Jurkat, Clone E6-1 (cell line): ENCODE measurements around the gene NOL12. TPM values are rescaled to one million over a fixed set of nuclear protein-coding genes. Genes with fewer than 3 reads are reported as not detected.
"Not testable (repeated sequence)": the region's sequence is repeated elsewhere in the genome, so short reads cannot be mapped to it uniquely, and the experiment has no call there.

Experiments used
- DNase-seq: peaks from one replicate; pipeline ENCODE4 v3.0.0-alpha.2; 2011; ENCODE audit warnings: low read depth, low spot score
- H3K4me3 ChIP-seq: 2 replicates; pipeline ENCODE4 v1.5.1; 2011; ENCODE audit warnings: mild to moderate bottlenecking, low read length, control low read depth, moderate library complexity
- polyA plus RNA-seq: library from polyadenylated mRNA; unstranded; fragments of >200 nt; gene quantifications from one replicate; pipeline ENCODE4 v1.2.1, GENCODE V29; 2012; ENCODE audit warnings: missing spikeins; ENCODE audit not compliant: insufficient read length, insufficient read depth

The NOL12 gene, protein sequence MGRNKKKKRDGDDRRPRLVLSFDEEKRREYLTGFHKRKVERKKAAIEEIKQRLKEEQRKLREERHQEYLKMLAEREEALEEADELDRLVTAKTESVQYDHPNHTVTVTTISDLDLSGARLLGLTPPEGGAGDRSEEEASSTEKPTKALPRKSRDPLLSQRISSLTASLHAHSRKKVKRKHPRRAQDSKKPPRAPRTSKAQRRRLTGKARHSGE
- 53.5 TPM for polyA plus RNA-seq

GRCh38 chr22:37686002-37686982 is at the start of gene NOL12:
TSS of gene NOL12 (plus strand) at chr22:37686343. CDS start at chr22:37686393, 50 bp downstream.
- peak; percentile 86 for DNase-seq
- H3K4me3 ChIP-seq, result peak within 1 kb of the TSS; percentile 72

- no peak overlapping the region for H3K4me3 ChIP-seq
- DNase-seq, result no peak
Observed at GRCh38 chr22:37636949-37637273, 49.2 kb upstream of the NOL12 start.

- no peak for DNase-seq
- H3K4me3 ChIP-seq, result no peak overlapping the region
Observed at GRCh38 chr22:37638391-37639069, 47.6 kb upstream of the NOL12 start.

DNA sequence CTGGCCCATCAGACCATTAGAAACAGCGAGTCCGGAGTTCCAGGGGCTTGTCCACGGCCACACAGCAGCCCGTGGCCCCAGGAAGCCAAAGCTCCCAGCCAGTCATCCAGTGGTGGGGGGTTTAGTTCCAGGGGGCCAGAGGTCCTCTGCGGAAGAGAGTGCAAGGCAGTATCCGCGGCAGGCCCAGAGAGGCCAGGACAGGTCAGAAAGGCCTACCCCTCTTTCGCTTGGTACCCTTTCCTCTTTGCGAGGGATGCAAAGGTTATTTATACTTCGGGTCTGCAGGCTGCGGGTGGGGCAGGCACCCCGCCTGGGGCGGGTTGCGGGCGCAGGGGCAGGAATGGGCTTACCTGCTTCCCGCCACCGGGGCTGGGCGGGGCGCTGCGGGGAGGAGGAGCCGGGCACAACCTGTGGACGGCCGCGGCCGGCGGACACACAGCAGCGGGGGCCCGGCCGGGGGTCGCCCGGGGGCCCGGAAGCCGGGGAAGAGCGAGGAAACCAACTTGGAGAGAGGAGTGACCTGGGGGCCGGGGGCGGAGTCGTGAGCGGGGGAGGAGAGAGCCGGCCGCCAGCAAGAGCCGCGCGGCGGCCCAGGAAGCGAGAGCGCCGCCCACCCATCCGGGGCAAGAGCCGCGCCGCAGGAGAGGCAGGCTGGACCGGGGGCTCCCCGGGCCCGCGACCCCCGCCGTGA is 46.9 kb upstream of the NOL12 start, which contains the start of gene SH3BP1:
Gene SH3BP1 (plus strand): TSS at position 600 of the 691 bp plus-strand sequence. CDS start 119 bp downstream, outside the sequence.
- no peak for DNase-seq
- H3K4me3 ChIP-seq, result peak within 1 kb of the TSS; percentile 59

DNA sequence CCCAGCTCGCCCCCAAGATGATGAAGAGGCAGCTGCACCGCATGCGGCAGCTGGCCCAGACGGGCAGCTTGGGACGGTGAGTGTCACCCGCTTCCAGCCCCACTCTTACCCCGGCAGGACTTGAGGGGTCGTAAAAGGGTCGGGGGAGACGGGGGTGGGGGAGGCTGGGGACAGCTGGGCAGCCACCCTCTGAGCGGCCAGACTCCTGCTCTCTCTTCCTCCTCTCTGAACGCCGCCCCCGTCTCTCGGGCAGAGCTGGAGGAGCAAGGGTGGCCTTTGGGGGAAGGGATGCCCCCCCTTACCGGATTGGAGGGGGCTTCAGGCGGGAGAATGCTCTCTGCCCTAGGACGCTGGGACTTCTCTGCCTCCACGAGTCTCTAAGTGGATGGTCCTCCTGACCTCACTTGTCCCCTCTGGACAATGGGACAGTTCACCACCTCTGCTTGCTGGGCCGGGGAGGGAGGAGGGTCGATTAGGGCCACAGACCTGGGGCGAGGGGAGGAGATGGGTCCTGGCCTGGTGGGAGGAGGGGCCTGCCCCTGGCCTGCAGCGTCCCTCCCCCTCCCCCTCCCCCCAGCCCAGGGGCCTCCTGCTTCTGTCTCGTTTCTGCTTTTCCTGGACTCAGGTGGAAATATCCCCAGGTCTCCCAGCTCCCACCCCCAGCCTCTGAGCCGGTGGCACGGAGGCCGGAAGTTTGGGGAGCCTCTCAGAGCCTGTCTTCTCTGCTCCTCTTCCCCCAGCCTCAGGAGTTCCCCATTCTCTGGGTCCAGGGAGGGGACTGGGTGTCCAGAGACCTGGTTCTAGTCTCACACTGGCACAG is 46.2 kb upstream of the NOL12 start:
- no peak for DNase-seq
- peak overlapping the region; percentile 59 for H3K4me3 ChIP-seq

GRCh38 chr22:37640591-37641560 is 45.3 kb upstream of the NOL12 start:
- H3K4me3 ChIP-seq, result peak overlapping the region; percentile 59
- DNase-seq, result no peak

GRCh38 chr22:37641561-37641949 is 44.6 kb upstream of the NOL12 start:
- H3K4me3 ChIP-seq, result no peak overlapping the region

GRCh38 chr22:37643225-37643847 is 42.8 kb upstream of the NOL12 start:
- peak; percentile 50 for DNase-seq
- H3K4me3 ChIP-seq, result no peak overlapping the region

More at GRCh38 chr22:37641561-37641949, 44.6 kb upstream of the NOL12 start:
- DNase-seq, result no peak

DNA sequence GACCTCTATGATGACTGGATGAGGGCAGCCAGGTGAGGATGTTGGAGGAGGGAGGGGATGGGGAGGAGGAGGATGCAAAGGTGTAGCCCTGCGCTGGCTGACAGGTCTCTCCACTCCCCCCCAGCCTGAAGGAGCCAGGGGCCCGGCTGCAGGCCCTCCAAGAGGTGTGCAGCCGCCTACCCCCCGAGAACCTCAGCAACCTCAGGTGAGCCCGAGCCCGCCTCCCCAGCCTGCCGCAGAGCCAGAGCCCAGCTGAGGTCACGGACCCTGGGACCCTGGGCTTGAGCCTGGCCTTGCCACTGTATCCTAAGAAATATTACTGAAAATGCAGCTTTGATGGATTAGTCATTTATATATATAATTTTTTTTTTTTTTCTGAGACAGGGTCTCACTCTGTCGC is 38.8 kb upstream of the NOL12 start:
- no peak for DNase-seq
- no peak overlapping the region for H3K4me3 ChIP-seq

- DNase-seq, result no peak
- H3K4me3 ChIP-seq, result no peak overlapping the region
Observed at GRCh38 chr22:37647928-37648327, 38.2 kb upstream of the NOL12 start.

DNA sequence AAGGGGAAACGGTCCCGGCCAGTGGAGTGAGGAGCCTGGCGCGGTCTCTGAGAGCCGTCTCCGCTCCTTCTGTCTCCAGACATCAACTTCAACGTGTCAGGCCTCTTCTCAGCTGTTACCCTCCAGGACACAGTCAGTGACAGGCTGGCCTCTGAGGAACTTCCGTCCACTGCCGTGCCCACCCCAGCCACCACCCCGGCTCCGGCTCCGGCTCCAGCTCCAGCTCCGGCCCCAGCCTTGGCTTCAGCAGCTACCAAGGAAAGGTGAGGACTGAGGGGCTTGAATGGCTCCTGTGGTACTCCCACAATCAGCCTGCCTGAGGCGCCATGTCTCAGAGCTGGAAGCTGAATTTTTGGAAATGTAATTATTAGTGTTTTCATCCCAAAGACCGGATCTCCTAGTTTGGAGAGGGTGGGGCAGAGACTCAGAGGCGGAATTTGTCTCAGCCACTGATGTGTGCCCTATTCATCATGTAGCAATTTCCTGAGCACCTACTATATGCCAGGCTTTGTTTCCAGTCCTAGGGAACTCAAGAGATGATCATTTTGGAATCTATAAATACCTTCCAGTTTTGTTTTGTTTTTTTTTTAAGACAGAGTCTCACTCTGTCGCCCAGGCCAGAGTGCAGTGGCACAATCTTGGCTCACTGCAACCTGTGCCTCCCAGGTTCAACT is 35.5 kb upstream of the NOL12 start:
- no peak overlapping the region for H3K4me3 ChIP-seq
- DNase-seq, result no peak

GRCh38 chr22:37654563-37655251 is 31.4 kb upstream of the NOL12 start:
- H3K4me3 ChIP-seq, result no peak overlapping the region
- DNase-seq, result no peak

DNA sequence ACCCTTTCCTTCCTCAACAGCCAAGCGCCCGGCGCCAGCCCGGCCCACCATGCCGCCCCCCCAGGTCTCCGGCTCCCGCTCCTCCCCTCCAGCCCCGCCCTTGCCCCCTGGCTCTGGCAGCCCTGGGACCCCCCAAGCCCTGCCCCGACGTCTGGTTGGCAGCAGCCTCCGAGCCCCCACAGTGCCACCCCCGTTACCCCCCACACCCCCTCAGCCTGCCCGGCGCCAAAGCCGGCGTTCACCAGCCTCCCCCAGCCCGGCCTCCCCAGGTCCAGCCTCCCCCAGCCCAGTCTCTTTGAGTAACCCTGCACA is 30.9 kb upstream of the NOL12 start:
- H3K4me3 ChIP-seq, result no peak overlapping the region
- no peak for DNase-seq

- not testable (repeated sequence) for DNase-seq, H3K4me3 ChIP-seq
Observed at GRCh38 chr22:37656583-37656982, 29.6 kb upstream of the NOL12 start.

GRCh38 chr22:37657590-37658132 is 28.5 kb upstream of the NOL12 start:
- H3K4me3 ChIP-seq, result peak overlapping the region; percentile 56
- DNase-seq, result no peak
